ENCODE measurements around the gene TFEC. TPM values are rescaled to one million over a fixed set of nuclear protein-coding genes. Genes with fewer than 3 reads are reported as not detected.

The TFEC gene
- polyA plus RNA-seq, 1 donor from 2014 or later, result not detected

DNA sequence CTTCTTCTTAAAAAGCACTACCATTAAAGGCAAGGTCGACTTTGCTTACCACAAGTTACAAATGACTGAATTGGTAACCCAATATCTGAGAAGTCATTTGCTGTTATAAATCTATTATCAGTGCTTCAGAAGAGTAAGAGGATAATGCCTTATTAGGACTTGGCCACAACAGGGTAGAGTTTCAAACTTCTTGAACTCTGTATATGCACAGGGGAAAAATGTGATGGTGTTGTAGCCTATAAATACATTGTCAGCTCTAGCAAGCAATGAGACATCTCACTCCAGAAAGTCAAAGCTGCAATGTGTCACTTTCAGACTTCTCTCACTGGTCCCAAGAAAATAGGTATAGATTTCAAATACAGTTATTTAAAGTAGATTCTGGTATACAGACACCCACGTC lies 9.3 kb downstream of the TFEC start:
- TF ChIP-seq EP300 (conservative IDR thresholded peaks at IDR 0.05; ENCODE audit: poor library complexity, severe bottlenecking) (no peak), EZH2 (IDR thresholded peaks at IDR 0.05; ENCODE audit: borderline replicate concordance, insufficient read depth, low read length, poor library complexity, severe bottlenecking) (no peak), CTCF (IDR thresholded peaks at IDR 0.05; ENCODE audit: poor library complexity, severe bottlenecking) (no peak), RAD21 (conservative IDR thresholded peaks at IDR 0.05) (no peak), POLR2AphosphoS5 (IDR thresholded peaks at IDR 0.05) (no peak), REST (IDR thresholded peaks at IDR 0.05; ENCODE audit: borderline replicate concordance) (no peak), MXI1 (conservative IDR thresholded peaks at IDR 0.05; ENCODE audit: poor library complexity, severe bottlenecking) (no peak), SMC3 (conservative IDR thresholded peaks at IDR 0.05; ENCODE audit: poor library complexity) (no peak), TAF1 (IDR thresholded peaks at IDR 0.05; ENCODE audit: low read depth) (no peak)
- Histone ChIP-seq H3K4me3 (ENCODE audit: low read length) (no peak overlapping the region), H3K36me3 (ENCODE audit: insufficient read depth, low read length) (no peaks in the 10 kb centered on the region), H3F3A (ENCODE audit: insufficient read depth, low read length, poor library complexity, severe bottlenecking) (no peaks in the 10 kb centered on the region), H3K4me2 (ENCODE audit: low read length) (no peak overlapping the region), H3K79me2 (replicated peaks; ENCODE audit: insufficient read depth, low read length) (no peaks in the 10 kb centered on the region), H2AFZ (ENCODE audit: low read depth, low read length) (no peak overlapping the region), H3K9me3 (ENCODE audit: low read length) (no peaks in the 10 kb centered on the region), H3K9ac (ENCODE audit: low read length) (no peak overlapping the region), H3K9me2 (ENCODE audit: insufficient read depth, low read length) (no peaks in the 10 kb centered on the region), H3K27me3 (ENCODE audit: insufficient read depth, low read depth, low read length) (no peaks in the 10 kb centered on the region), H4K20me1 (ENCODE audit: insufficient read depth) (no peaks in the 10 kb centered on the region), H3K27ac (ENCODE audit: low read length) (no peak overlapping the region)

- Histone ChIP-seq H3K4me2 (ENCODE audit: low read length) (no peak overlapping the region), H3K9ac (ENCODE audit: low read length) (no peak overlapping the region), H3K27me3 (ENCODE audit: insufficient read depth, low read depth, low read length) (no peaks in the 10 kb centered on the region), H3K9me3 (ENCODE audit: low read length) (no peaks in the 10 kb centered on the region), H3K79me2 (replicated peaks; ENCODE audit: insufficient read depth, low read length) (no peaks in the 10 kb centered on the region), H3F3A (ENCODE audit: insufficient read depth, low read length, poor library complexity, severe bottlenecking) (no peaks in the 10 kb centered on the region), H3K9me2 (ENCODE audit: insufficient read depth, low read length) (no peaks in the 10 kb centered on the region), H3K4me3 (ENCODE audit: low read length) (no peak overlapping the region), H3K36me3 (ENCODE audit: insufficient read depth, low read length) (no peaks in the 10 kb centered on the region), H4K20me1 (ENCODE audit: insufficient read depth) (no peaks in the 10 kb centered on the region), H2AFZ (ENCODE audit: low read depth, low read length) (no peak overlapping the region), H3K27ac (ENCODE audit: low read length) (no peak overlapping the region)
- TF ChIP-seq MXI1 (conservative IDR thresholded peaks at IDR 0.05; ENCODE audit: poor library complexity, severe bottlenecking) (no peak), EP300 (conservative IDR thresholded peaks at IDR 0.05; ENCODE audit: poor library complexity, severe bottlenecking) (no peak), RAD21 (conservative IDR thresholded peaks at IDR 0.05) (no peak)
These were observed 11.8 kb downstream of the TFEC start for GRCh38 chr7:116018731-116019130.

- Histone ChIP-seq H3K9ac (ENCODE audit: low read length) (no peak overlapping the region), H3K27ac (ENCODE audit: low read length) (no peak overlapping the region), H3K9me3 (ENCODE audit: low read length) (no peaks in the 10 kb centered on the region), H3K9me2 (ENCODE audit: insufficient read depth, low read length) (no peaks in the 10 kb centered on the region), H3K36me3 (ENCODE audit: insufficient read depth, low read length) (no peaks in the 10 kb centered on the region), H3K27me3 (ENCODE audit: insufficient read depth, low read depth, low read length) (no peaks in the 10 kb centered on the region), H3K4me3 (ENCODE audit: low read length) (no peak overlapping the region), H3F3A (ENCODE audit: insufficient read depth, low read length, poor library complexity, severe bottlenecking) (no peaks in the 10 kb centered on the region), H3K79me2 (replicated peaks; ENCODE audit: insufficient read depth, low read length) (no peaks in the 10 kb centered on the region), H3K4me2 (ENCODE audit: low read length) (no peak overlapping the region), H4K20me1 (ENCODE audit: insufficient read depth) (no peaks in the 10 kb centered on the region), H2AFZ (ENCODE audit: low read depth, low read length) (no peak overlapping the region)
- TF ChIP-seq EZH2 (IDR thresholded peaks at IDR 0.05; ENCODE audit: borderline replicate concordance, insufficient read depth, low read length, poor library complexity, severe bottlenecking), result no peak
- no peak for TF ChIP-seq TAF1 (IDR thresholded peaks at IDR 0.05; ENCODE audit: low read depth)
- TF ChIP-seq SMC3 (conservative IDR thresholded peaks at IDR 0.05; ENCODE audit: poor library complexity), result no peak
- no peak for TF ChIP-seq POLR2AphosphoS5 (IDR thresholded peaks at IDR 0.05)
- no peak for TF ChIP-seq CTCF (IDR thresholded peaks at IDR 0.05; ENCODE audit: poor library complexity, severe bottlenecking)
- no peak for TF ChIP-seq REST (IDR thresholded peaks at IDR 0.05; ENCODE audit: borderline replicate concordance)
- no peak for TF ChIP-seq EP300 (conservative IDR thresholded peaks at IDR 0.05; ENCODE audit: poor library complexity, severe bottlenecking)
- TF ChIP-seq MXI1 (conservative IDR thresholded peaks at IDR 0.05; ENCODE audit: poor library complexity, severe bottlenecking), result no peak
- no peak for TF ChIP-seq RAD21 (conservative IDR thresholded peaks at IDR 0.05)
These were observed 16.9 kb downstream of the TFEC start for GRCh38 chr7:116013675-116014074.

Data from neural cell (in vitro differentiated cells).